Measurements from ENCODE around the gene OXNAD1.
"Not testable (repeated sequence)": the region's sequence is repeated elsewhere in the genome, so short reads cannot be mapped to it uniquely, and the experiment has no call there.

The OXNAD1 gene

DNA sequence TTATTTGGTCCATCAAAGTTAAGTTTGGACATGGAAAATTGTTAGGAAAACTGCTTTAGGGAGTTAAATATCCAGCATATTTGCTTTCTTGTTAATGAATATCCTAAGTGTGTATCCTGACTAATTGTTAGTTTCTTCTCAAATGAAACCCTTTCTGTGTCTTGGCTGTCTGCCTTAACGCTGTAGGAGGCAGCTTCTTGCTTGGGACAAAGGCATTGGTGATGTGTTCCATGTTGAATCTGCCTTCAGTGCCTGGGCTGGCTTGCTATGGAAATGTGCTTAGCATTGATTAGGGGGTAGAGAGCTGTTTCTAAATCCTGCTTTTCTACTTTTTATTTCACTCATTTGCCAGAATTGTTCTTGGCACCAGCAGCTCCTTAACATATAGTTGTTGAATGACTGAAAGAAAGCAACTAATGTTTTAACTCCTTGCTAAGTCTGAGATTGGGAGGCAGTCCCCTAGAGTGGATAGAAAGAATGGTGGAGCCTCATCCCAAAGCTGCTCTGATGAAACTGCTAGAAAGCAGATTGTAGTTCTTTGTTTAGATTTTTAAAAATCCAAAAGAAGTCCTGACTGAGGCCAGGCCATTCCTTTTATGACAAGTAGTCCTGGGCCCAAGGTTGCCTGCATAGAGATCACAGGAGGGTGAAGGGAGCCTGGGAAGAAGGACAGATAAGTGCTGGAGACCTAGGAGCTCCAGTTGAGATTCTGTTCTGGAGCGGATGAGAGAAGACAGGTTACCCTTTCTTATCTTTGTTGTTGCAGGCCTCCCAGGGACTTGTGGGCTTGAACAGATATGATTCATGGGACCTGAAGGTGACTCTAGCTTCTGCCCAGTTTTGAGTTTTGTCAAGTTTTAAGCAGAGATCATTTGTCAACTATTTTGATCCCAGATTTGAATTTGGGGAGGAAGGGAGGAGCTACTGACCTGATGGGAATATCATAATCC, 39.3 kb downstream of the OXNAD1 start:
- peak; percentile 73 for DNase-seq (ENCODE audit: low spot score)

DNA sequence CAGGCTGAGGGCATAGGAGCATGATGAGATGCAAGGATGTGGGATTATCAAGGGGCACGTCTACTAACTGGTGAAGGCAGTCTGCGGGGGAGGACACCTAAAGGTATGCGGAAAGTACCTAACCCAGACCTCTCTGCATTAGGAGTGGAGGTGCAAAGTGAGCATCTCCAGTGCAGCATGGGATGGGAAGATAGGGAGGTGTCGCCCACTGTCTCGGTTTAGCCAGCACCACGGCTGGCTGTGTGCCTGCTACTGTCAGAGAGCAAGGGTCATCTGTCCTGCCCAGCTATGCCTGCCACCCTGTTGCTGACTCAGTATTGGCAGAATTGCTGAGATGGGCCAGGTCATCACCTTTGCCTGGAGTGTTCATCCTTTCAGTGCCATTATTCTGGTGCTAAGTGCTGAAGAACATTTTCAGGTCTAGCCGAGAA, 40.1 kb downstream of the OXNAD1 start:
- peak; percentile 46 for DNase-seq (ENCODE audit: low spot score)

DNA sequence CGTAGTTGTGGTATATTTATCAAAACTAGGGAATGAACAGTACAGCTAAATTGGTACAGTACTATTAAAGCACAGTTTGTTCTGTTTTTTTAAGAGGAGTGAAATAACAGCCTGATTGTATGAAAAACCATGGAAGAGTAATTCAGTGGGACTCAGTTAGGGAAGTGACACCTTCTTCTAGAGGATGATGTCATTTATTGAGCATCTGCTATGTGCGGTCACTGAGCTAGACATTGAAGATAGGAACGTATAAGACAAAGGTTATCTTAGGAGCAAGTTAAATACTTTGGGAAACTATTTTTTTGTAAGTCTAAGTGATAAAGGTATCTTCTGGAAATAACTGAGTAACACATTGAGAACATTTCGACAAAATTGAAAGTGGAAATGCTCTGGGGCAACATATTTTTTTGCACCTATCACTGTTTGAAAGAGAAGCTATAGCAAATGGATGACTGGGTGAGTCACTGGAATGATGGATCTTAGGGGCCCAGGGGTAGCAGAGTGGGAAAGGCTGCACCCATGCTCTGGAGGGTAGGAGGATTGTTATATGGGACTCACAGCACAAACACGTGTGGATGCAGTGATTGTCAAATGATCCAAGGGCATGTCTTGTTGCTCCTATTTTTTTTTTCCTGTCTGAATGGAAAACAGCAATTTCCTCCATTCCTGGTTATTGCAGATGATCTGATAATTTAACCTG, 43.0 kb downstream of the OXNAD1 start:
- no peak for DNase-seq (ENCODE audit: low spot score)

DNA sequence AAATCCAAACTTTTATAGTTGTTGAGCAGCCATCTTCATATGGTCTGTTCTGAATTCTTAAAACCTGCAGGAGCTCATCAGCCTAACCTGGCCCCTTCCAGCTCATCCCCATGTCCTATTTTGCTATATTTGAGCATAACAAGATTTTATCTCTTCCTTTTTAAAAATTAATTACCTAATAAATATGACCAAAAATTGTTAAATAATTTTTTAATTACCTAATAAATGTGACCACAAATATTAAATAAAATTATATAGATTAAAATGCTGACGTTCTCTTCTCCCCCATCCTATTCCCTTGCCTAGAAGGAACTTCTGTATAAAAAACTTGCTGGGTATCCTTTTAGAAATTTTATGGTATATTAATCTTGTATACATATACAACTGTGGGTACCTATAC, 43.7 kb downstream of the OXNAD1 start:
- no peak for DNase-seq (ENCODE audit: low spot score)

DNA sequence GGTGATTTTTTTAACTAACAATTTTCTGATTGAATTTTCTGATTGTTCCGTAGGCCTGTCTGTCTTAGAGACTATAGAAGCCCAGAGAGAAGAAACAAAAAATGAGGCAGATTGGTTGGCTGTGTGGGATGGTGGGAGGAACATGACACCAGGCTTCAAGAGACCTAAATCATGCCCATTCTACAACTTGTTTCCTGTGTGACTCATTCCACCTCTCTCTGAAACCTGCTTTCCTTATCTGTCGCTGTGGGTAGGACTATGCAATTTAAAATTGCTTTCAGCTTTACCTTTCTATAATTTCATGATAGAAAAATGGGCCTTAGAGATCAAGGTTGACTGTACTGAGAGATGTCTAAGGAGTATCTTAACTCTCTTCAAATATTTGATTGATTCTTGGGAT, 44.5 kb downstream of the OXNAD1 start:
- no peak for DNase-seq (ENCODE audit: low spot score)

DNA sequence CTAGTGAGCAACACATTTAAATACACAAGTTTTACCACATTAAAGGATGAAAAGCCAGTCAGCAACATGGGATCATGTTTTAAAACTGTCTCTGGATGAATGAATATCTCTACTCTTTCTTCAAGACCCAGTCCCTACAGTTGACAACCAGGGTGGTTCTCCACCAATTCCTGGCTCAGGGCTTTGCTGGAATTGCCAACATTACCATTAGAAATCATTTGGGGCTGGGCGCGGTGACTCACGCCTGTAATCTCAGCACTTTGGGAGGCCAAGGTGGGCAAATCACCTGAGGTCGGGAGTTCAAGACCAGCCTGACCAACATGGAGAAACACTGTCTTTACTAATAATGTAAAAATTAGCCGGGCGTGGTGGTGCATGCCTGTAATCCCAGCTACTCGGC, 45.5 kb downstream of the OXNAD1 start:
- DNase-seq (ENCODE audit: low spot score) = not testable (repeated sequence)

DNA sequence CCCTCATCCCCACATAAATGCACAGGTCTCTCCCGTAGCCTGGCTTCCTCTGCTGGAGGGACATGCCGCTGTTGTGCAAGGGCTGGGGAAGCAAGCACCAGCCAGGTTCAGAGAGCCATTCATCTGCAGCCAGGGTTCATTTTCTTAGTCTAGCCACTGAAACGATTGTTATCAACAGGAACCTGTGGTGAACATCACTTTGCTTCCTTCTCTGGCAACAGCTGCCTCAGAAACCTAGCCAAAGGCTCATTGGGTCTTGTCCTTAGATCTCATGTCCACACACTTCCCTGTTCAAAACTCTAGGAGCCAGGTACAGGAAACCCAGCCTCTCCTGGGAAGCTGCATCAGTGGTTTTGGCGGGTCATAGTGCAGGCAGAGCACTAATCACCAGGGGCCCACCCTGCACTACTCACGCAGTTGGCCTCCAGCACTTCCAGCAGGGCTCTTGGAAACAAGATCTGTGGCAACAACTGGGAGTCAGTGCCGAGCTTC, 47.0 kb downstream of the OXNAD1 start:
- DNase-seq (ENCODE audit: low spot score) = no peak

DNA sequence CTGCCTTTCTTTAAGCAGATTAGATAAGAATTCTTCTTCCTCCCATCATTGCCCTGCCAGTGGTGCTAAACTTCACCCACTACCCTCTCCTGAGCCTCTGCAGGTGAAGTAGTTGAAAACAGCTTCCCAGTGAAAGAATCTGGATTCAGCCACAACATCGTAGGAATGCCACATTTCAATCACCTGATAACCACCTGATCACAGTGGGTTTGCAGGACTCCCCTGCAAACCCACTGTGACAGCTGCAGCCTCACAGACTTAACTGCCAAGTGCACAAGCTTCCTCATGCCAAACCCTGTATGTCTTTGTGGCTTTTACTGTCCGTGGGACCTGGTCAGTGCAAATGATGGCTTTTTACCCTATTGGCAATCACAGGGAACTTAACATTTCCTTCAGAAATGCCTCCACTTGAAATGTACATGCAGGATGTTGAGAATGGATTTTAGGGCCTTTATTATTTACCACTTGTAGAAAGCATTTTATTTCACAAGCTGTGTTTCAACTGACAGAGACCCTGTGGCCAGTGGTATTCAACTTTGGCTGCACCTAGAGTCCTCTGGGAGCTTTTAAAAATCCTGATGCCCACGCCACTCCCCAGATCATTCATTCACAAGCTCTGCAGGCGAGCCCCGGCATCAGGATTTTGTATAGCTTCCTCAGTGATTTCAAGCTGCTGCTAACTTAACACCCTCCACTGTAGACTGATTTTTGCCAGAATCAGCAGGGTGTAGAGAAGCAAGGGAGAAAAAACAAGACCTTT, 49.1 kb downstream of the OXNAD1 start:
- no peak for DNase-seq (ENCODE audit: low spot score)

DNA sequence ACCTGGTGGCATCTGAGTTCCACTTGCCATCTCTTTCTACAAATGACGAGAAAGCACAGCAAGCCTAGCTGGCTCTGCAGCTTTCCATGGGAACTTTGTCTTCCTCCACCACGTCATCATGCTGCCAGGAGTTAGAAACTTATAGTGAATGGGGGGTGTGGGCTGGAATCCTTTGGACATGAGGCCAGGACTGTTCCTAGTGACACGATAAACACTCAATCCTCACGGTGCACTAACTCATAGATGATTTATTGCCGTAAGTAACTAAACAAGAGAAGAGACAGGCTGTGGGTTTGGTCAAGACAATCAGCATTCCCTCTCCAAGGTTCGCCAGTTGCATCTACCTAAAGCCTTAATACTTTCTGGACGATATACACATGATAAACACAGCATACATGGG, 50.6 kb downstream of the OXNAD1 start:
- no peak for DNase-seq (ENCODE audit: low spot score)

DNA sequence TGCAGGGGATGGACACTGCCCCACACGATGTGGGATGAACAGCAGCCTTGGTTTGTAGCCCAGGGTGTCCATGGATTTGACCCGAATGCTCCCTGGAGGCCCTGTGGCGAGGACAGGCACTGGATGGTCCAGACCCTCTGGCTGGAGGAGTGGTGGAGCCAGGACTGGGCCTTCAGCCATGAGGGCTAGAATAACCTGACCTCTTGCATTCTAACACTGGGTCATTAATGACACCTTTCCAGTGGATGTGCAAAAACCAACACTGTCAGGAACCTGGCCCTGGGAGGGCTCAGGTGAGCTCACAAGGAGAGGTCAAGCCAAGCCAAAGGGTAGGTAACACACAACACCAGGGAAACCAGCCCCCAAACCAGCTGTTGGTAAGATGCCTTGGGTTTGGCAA, 51.4 kb downstream of the OXNAD1 start:
- no peak for DNase-seq (ENCODE audit: low spot score)

DNA sequence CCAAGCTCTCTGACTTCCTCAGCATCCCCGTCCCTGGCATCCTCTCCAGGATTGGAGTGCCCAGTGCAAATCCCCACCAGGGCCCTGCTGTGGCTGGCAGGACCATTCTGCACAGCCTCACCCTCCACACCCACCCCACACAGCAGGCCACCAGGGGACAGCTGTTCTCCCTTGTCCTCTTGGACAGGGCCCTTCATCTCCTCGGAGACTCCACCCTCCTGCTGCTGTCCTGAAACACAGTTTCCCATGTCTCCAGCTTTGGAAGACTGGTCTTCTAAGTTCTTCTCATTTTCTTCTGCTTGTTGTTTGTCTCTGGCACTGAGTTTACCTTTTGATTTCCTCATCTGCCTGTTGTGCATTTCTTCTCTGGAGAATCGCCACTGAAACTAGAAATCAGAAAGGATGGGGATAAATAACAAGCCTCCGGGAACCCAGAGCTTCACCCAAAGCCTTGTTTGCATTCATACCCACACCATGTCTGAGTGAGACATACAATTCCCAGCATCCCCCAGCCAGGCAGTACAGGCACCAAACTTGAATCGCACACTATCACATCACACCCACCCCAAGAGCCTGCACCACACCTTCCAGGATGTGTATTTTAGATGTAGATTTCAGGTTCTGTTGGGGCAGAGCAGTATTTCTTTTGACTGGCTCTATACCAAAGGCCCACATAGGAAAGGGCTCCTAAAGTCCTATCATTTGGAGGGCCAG, 52.0 kb downstream of the OXNAD1 start:
- no peak for DNase-seq (ENCODE audit: low spot score)

DNA sequence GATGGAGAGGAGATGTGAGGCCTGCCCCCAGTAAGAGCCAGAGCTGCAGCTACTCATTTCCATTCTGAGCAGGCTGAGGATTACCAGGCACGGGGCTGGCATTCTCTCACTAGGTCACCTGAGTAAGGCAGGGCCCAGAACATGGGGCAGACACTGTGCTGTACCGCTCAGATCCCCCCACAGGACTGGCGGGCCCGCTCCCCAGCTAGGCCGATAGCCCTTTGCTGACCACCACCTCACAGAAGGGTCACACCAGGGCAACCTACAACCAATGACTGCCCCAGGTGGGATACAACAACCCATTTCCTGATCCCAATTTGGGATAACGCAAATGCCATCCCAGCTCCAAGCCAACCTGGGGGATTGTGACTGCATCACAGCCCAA, 52.5 kb downstream of the OXNAD1 start:
- DNase-seq (ENCODE audit: low spot score) = no peak

DNA sequence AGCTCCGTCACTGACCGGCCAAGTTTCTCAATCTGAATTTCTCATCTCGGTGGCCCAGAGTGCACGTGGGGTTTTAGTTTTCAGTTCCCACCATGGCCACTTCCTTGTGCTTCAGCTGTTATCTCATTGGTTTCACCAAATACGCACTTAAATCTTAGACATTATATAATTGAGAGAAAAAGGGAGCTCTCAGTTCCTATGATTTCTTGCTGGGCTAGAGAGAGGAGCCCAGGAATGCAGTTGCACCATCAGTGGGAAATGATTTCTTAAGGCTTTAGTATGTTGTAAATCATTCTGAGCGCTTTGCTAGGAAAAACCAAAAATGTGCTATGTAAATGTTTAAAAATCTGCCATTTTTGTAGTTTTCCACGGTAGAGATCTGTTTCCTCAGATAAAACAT, 53.2 kb downstream of the OXNAD1 start:
- no peak for DNase-seq (ENCODE audit: low spot score)

DNA sequence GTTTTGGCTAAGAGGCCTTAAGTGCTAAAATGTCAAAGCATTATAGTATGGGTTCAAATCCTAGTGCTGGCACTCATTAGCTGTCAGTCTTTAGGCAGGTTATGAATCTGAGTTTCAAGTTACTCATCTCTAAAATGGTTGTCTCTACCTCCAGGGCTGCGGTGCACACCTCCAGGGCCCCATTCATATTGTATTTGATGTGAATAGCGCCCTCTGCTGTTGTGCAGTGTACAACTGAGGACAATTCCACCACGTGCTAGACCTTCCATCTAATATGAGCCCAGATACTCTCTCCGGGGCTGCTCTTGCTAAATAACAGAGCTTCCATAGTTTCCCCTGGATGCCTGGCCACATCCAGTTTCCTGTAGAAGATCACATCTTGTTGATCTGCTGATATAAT, 54.3 kb downstream of the OXNAD1 start:
- peak; percentile 67 for DNase-seq (ENCODE audit: low spot score)

DNA sequence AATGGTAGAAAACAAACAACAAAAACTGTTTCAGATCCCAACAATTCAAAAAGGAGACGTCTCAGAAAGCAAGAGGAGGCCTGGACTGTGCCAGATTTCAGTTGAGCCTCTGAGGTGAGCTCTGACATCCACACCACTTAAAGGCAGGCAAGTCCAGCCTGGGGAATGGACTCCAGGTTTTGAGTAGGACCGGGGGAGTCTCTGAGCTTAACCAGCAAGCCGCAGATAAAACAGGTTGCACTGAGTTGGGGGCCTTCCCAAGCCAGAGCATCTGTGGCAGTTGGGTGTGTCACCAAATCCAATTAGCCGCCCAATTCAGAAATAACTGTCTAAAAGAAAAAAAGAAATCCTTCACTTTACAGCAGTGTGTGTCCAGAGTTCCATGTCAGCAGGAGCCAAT, 54.7 kb downstream of the OXNAD1 start:
- DNase-seq (ENCODE audit: low spot score) = no peak

DNA sequence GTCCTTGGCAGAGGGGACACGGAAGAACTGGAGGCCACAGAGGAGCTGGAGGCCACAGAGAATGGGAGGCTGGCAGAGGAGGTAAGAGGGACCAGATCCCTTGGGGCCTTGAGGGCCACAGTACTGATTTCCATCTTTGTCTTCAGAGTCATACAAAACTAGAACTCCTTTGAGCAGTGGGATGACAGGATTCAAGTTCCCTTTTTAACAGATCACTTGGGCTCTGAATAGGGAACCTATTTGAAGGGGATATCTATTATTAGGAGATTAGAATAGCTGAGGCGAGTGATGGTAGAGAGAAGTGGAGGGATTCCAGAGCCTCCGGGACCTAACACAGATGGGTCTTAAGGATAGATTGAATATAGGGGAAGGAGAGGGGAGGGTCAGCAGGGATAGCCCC, 55.7 kb downstream of the OXNAD1 start:
- no peak for DNase-seq (ENCODE audit: low spot score)

DNA sequence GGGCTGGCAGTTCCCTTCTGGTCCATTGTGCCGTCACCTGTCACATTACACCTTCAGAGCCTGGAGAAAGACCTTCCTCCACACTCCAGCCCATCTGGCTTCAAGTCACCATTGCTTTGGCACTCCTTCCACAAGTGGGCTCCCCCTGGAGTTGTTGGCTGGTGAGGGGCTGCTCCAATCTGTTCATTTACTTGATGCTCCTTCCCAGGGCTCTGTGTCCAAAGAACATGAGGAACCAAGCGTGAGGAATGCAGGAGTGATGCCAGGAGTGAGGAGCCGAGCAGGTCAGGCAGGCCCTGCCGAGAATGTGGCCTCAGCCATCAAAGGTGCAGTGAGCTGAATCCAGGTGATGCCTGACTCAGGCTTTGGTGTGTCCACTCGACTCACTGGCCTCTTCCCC, 57.2 kb downstream of the OXNAD1 start:
- DNase-seq (ENCODE audit: low spot score) = no peak

DNA sequence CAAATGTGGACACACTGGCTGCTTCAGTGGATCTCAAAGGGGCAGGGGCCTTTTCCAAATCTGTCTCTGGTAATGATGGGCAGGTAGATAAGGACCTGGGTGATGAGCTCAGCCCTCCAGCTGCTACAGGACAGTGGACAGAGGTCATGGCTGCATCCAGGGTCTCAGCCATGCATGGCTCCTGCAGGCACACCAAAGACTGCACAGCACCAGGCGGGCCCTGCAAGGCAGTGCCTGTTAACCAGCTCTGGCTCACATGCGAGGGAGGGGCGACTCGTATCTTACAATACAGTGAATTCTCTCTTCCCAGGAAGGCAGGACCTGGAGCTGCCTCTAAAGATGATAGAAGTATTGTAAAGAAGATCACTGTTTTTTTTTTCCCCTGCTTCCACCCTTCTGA, 58.7 kb downstream of the OXNAD1 start:
- no peak for DNase-seq (ENCODE audit: low spot score)

DNA sequence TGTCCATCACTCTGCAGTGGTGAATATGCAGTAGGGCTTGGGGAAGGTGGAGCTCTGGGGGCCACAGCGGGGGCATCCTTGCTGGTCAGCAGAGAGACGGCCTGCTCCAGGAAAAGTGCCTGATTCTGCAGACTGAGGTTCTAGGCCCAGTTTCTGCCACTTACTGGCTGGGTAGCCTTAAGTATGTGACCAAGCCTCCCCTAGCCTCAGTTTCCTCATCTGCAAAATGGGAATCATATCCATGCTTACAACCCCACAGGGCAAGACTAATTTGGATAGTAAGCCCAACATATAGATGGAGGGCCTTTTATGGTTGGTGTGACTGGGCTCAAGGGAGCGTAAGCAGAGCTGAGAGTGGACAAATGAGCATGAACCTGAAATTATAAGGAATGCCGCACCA, 60.8 kb downstream of the OXNAD1 start:
- no peak for DNase-seq (ENCODE audit: low spot score)

DNA sequence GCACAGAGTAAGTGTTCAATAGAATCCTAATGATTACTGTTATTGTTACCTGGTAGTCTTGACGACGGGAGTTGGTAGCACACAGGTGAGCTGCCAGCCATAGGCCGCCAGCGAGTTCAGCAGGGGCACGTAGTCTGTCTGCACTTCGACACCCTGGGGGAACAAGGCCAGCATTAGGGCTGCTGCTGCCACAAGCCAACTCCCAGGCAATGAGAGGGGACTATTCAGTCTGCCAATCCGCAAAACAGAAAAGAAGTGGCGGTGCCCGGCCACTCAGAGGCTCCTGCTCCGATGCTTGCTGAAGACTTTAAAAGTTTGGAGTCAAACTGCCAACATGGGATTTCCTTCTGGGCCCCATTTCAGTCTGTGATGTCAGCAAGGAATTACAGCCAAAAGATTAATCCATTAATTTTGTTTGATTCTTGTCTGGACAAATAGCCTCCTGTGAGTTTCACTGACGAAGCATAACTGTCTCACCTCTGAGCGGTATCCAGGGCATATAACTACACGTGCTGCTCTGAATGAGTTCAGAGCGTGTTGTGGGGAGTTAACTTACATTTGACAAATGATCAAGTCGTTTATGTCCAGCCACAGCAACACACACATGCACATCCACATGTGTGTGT, 61.8 kb downstream of the OXNAD1 start:
- DNase-seq (ENCODE audit: low spot score) = no peak

DNA sequence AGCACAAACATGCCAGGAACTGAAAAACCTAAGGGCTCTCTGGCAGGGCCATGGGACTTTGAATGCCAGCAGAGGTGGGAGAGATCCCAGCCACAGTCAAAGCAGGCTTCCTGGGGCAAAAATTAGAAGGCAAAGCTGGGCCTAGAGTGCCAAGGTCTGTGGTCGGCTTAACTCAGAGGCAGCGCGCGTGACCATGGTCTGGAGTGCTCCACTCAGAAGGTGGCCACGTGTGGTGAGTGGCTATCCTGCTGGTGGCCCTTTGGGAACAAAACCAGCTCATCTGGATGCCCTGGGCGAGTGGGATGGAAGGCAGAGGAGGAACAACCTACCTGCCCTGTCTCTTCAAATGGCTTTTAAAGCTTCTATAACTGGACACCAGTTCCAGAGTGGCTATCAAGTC, 63.1 kb downstream of the OXNAD1 start:
- DNase-seq (ENCODE audit: low spot score) = no peak
